Measurements from ENCODE around the gene OLFML1.

- TF ChIP-seq CTCF (IDR thresholded peaks at IDR 0.05) (no peak), POLR2A (IDR thresholded peaks at IDR 0.05) (no peak)
These were observed 34.5 kb upstream of the OLFML1 start for GRCh38 chr11:7450836-7451235.
